Mononuclear cell (primary cell): ENCODE data around the gene LIX1. TPM values are rescaled to one million over a fixed set of nuclear protein-coding genes. Genes with fewer than 3 reads are reported as not detected.
"Not testable (repeated sequence)": the region's sequence is repeated elsewhere in the genome, so short reads cannot be mapped to it uniquely, and the experiment has no call there.

Experiments
- H3K27me3 ChIP-seq: 2 replicates; pipeline ENCODE4 v1.6.0; 2011; ENCODE audit warnings: low read length, control low read depth; ENCODE audit not compliant: insufficient read depth
- H3K4me1 ChIP-seq: 2 replicates; pipeline ENCODE4 v1.5.1; 2011; ENCODE audit warnings: mild to moderate bottlenecking, low read length, control low read depth; ENCODE audit not compliant: insufficient read depth
- H3K4me3 ChIP-seq: 2 replicates; pipeline ENCODE4 v1.5.1; 2011; ENCODE audit warnings: mild to moderate bottlenecking, low read length, moderate library complexity
- H3K9me3 ChIP-seq: 2 replicates; pipeline ENCODE4 v1.5.1; 2011; ENCODE audit warnings: low read depth, mild to moderate bottlenecking, control low read depth, low read length
- total RNA-seq: library from RNA; depleted of rRNA; stranded (reverse); fragments of >200 nt; gene quantifications from one replicate; pipeline ENCODE4 v1.2.3, GENCODE V29; 2012

Gene LIX1
- total RNA-seq, 1 donor, result not detected

- Histone ChIP-seq H3K4me1 (no peaks in the 10 kb centered on the region), H3K4me3 (no peak overlapping the region), H3K27me3 (no peaks in the 10 kb centered on the region), H3K9me3 (peaks cover 12% of the 10 kb centered on the region)
Measured at GRCh38 chr5:97162045-97162444, 19.6 kb upstream of the LIX1 start.

- no peaks in the 10 kb centered on the region for H3K4me1 ChIP-seq
- no peaks in the 10 kb centered on the region for H3K27me3 ChIP-seq
- no peak overlapping the region for H3K4me3 ChIP-seq
- H3K9me3 ChIP-seq, result peaks cover 23% of the 10 kb centered on the region
Measured at GRCh38 chr5:97157689-97158088, 15.3 kb upstream of the LIX1 start.

DNA sequence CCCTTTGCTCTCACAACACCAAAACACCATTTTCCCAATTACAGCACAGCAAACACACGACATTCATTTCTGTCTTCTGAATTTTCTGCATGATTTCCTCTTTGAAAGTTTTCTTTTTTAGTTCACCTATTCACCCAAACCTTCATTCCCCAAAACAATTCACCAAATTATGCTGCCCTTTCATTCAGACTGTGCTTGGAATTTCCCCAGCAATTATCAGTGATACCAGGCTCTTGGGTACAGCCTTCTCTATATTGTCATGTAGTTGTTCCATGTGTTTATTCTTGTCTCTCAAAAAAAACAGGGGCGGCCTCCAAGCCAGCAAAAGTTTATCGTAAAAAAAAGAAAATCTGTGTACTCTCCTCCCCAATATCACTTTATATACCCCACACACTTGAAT, 9.0 kb upstream of the LIX1 start:
- H3K4me1 ChIP-seq, result no peaks in the 10 kb centered on the region
- no peaks in the 10 kb centered on the region for H3K27me3 ChIP-seq
- H3K4me3 ChIP-seq, result no peak overlapping the region
- H3K9me3 ChIP-seq, result peaks cover 5% of the 10 kb centered on the region

- H3K4me3 ChIP-seq, result no peak overlapping the region
- H3K27me3 ChIP-seq, result no peaks in the 10 kb centered on the region
- H3K4me1 ChIP-seq, result no peaks in the 10 kb centered on the region
- H3K9me3 ChIP-seq, result no peaks in the 10 kb centered on the region
Measured at GRCh38 chr5:97150401-97150800, 8.0 kb upstream of the LIX1 start.

GRCh38 chr5:97149709-97150108, 7.3 kb upstream of the LIX1 start:
- Histone ChIP-seq H3K27me3 (no peaks in the 10 kb centered on the region), H3K4me3 (no peak overlapping the region), H3K9me3 (no peaks in the 10 kb centered on the region), H3K4me1 (no peaks in the 10 kb centered on the region)

DNA sequence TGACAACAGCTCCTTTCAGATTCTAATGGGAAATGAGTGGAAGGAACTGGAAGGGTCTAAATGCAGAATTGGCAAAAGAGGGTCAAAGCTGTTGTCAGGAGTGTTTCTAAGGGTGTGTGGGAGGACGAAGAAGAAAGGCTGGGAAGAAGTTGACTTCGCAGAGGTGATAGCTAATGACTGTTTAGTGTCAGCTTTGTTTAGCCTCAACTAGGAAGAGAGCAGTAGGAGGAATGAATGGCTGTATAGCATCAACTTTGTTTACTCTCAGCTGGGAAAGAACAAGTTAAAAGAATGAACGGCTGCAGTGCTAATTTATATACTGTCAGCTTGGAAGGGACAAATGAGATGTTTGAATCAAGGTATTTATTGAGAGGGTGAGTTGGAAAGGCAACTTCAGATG, 5.9 kb upstream of the LIX1 start:
- H3K4me3 ChIP-seq, result no peak overlapping the region
- H3K4me1 ChIP-seq, result no peaks in the 10 kb centered on the region
- H3K27me3 ChIP-seq, result no peaks in the 10 kb centered on the region
- H3K9me3 ChIP-seq, result no peaks in the 10 kb centered on the region

GRCh38 chr5:97143704-97144103, 1.3 kb upstream of the LIX1 start:
- Histone ChIP-seq H3K4me1 (no peaks in the 10 kb centered on the region), H3K27me3 (no peaks in the 10 kb centered on the region), H3K9me3 (no peaks in the 10 kb centered on the region), H3K4me3 (no peak overlapping the region)

GRCh38 chr5:97141539-97141938, 872 bp downstream of the LIX1 start:
- no peaks in the 10 kb centered on the region for H3K9me3 ChIP-seq
- no peaks in the 10 kb centered on the region for H3K4me1 ChIP-seq
- H3K4me3 ChIP-seq, result no peak overlapping the region
- H3K27me3 ChIP-seq, result no peaks in the 10 kb centered on the region

DNA sequence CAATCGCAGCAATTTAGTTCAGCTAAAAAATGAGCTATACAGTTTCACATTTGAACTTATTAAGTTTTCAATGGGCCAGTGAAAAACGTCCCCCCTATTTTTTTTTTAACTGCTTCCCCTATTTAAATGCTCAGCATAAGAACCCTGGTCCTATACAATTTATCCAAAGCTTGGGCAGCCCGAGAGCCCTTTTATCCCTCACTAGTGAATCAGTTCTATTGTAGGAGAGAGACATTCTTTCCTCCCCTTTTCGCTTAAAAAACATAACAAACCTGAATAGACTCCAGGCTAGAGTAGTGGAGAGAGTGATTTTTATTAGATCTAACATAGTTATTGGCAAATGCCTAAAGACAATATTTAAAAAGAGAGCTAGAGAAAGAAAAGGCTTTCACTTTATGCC, 1.4 kb downstream of the LIX1 start:
- Histone ChIP-seq H3K4me3 (no peak overlapping the region), H3K4me1 (no peaks in the 10 kb centered on the region), H3K9me3 (no peaks in the 10 kb centered on the region), H3K27me3 (no peaks in the 10 kb centered on the region)

- not testable (repeated sequence) for H3K9me3 ChIP-seq, H3K4me1 ChIP-seq, H3K4me3 ChIP-seq, H3K27me3 ChIP-seq
Measured at GRCh38 chr5:97140250-97140649, 2.2 kb downstream of the LIX1 start.

DNA sequence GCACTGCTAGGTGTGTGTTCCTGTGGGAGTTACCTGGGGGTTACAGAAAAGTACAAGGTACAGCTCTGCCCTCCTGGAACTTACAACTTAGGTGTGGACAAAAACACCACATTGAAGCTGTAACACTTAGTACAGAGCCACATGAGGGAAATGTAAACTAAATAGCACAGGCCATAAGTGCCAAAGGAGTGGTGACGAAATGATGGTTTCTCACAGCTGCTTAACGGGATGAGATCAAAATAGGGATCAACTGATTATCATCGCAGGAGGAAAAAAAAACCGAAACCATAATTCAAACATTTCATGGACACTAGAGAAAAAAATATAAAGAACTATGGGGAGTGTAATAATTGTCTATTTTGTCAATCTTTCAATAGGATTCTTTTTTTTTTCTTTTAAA, 5.9 kb downstream of the LIX1 start:
- H3K9me3 ChIP-seq, result no peaks in the 10 kb centered on the region
- no peaks in the 10 kb centered on the region for H3K4me1 ChIP-seq
- H3K27me3 ChIP-seq, result no peaks in the 10 kb centered on the region
- H3K4me3 ChIP-seq, result no peak overlapping the region

DNA sequence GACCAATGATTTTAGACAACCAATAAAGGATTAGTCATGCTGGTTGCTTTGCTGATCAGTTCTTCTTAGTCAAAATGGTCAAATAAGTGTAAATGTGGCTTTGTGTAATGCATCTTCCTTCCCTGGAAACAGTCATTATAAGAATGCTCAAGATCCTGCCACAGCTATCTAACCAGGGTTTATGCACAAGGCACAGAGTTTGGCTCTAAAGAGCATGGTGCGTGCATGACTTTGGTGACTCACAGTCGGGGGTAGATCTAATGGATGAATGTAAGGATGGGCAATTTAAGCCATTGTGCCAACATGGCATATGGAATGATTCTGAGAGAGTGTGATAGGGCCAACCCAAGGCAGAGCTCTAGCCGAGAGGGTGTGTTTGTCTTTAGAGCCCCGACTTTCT, 6.5 kb downstream of the LIX1 start:
- Histone ChIP-seq H3K9me3 (no peaks in the 10 kb centered on the region), H3K4me1 (no peaks in the 10 kb centered on the region), H3K27me3 (no peaks in the 10 kb centered on the region), H3K4me3 (no peak overlapping the region)

DNA sequence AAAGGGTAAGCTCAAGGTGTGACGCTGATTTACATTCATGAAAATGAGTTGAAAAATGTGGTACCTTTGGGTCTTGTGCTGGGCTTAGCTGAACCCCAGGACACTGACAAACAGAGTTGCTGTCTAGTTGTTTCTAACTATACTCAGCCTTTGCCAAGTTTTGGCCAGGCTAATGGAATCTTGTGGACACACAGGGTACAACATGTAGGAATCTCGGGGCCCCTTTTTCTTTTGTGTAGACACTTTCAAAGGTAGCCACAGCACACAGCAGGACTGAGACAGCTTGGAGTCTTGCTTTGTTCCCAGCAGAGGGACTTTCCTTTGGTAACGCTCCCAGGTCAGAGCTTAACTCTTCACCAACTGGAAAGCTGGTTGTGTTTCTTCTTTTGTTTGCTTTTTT, 7.8 kb downstream of the LIX1 start:
- Histone ChIP-seq H3K4me3 (no peak overlapping the region), H3K27me3 (no peaks in the 10 kb centered on the region), H3K9me3 (no peaks in the 10 kb centered on the region)

GRCh38 chr5:97133101-97133500, 9.3 kb downstream of the LIX1 start:
- H3K4me3 ChIP-seq, result no peak overlapping the region
- H3K27me3 ChIP-seq, result no peaks in the 10 kb centered on the region
- H3K4me1 ChIP-seq, result no peaks in the 10 kb centered on the region
- no peaks in the 10 kb centered on the region for H3K9me3 ChIP-seq

More for the DNA sequence above, 7.8 kb downstream of the LIX1 start:
- no peaks in the 10 kb centered on the region for H3K4me1 ChIP-seq

DNA sequence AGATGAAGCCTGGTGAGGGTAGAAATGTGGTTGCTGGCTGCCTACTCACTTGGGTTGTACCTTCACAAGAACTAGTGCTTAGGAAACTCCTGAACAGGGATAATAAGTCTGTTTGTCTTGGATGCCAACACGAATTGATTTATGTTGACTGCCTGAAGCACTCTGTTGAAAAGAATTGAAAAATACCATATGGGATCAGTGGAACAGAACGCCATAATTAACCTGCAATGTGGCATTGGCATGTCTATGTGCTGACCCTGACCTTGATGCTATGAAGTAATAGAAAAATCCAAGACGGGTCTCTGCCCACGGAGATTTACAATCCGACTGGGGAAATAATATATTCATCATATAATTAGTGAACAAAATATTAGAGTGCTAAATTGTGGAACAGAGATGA, 10.5 kb downstream of the LIX1 start:
- H3K9me3 ChIP-seq, result no peaks in the 10 kb centered on the region

DNA sequence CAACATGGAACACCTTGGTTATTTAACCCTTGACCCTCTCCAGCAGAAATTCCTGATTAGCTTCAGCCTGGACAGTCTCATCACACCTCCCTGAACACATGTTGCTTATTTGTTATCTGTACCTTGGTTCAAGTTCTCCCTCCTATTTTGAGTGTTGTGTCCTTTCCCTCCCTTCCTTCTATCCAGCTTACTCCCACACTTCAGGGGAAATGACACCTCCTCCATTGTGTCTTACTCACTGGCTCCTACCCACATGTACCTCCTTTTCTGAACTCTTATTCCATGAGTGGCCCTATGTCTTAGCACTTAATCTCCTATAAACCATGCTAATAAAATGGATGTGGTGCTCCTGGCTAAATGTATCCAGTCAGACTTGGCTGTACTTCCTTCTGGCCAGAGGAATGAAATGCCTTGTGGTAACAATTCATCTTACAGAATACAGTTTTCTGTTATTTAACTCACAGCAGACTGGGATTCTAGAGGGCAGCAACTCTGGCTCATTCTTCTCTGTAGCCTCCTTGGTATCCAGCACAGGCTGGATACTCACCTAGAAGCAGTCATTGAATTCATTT, 11.2 kb downstream of the LIX1 start:
- H3K4me1 ChIP-seq, result no peaks in the 10 kb centered on the region
- H3K9me3 ChIP-seq, result no peaks in the 10 kb centered on the region
- H3K27me3 ChIP-seq, result no peaks in the 10 kb centered on the region
- no peak overlapping the region for H3K4me3 ChIP-seq

More for the DNA sequence above, 10.5 kb downstream of the LIX1 start:
- H3K4me1 ChIP-seq, result no peaks in the 10 kb centered on the region
- no peaks in the 10 kb centered on the region for H3K27me3 ChIP-seq
- no peak overlapping the region for H3K4me3 ChIP-seq
